ENCODE data around the gene MTREX.

Gene MTREX

GRCh38 chr5:55347786-55348185 is 40.0 kb downstream of the MTREX start:
- Histone ChIP-seq H3K4me3 (ENCODE audit: low read depth in 1 of 2, low read length in 2 of 2) (no peak overlapping the region), H3K9me3 (ENCODE audit: control insufficient read depth in 1 of 2, low read length in 2 of 2) (no peaks in the 10 kb centered on the region), H3K27ac (ENCODE audit: low read length) (no peak overlapping the region), H3K36me3 (ENCODE audit: control insufficient read depth in 1 of 2, insufficient read depth in 2 of 2, low read length in 2 of 2) (peaks cover 33 to 53% of the 10 kb centered on the region in 2 donors), H3K27me3 (ENCODE audit: low read depth, low read length) (no peaks in the 10 kb centered on the region), H3K4me1 (ENCODE audit: control insufficient read depth in 1 of 2, insufficient read depth in 2 of 2, low read length in 2 of 2) (peaks cover 3 to 4% of the 10 kb centered on the region in 2 donors)

- Histone ChIP-seq H3K27me3 (ENCODE audit: low read depth, low read length) (no peaks in the 10 kb centered on the region), H3K9me3 (ENCODE audit: control insufficient read depth in 1 of 2, low read length in 2 of 2) (no peaks in the 10 kb centered on the region), H3K27ac (ENCODE audit: low read length) (no peak overlapping the region), H3K4me1 (ENCODE audit: control insufficient read depth in 1 of 2, insufficient read depth in 2 of 2, low read length in 2 of 2) (no peaks in the 10 kb centered on the region), H3K36me3 (ENCODE audit: control insufficient read depth in 1 of 2, insufficient read depth in 2 of 2, low read length in 2 of 2) (peaks cover 46 to 78% of the 10 kb centered on the region in 2 donors), H3K4me3 (ENCODE audit: low read depth in 1 of 2, low read length in 2 of 2) (no peak overlapping the region)
Observed at GRCh38 chr5:55350754-55351153, 43.0 kb downstream of the MTREX start.

- H3K27ac ChIP-seq (ENCODE audit: low read length) = no peak overlapping the region
- no peaks in the 10 kb centered on the region for H3K27me3 ChIP-seq (ENCODE audit: low read depth, low read length)
- peaks cover 50 to 67% of the 10 kb centered on the region in 2 donors for H3K36me3 ChIP-seq (ENCODE audit: control insufficient read depth in 1 of 2, insufficient read depth in 2 of 2, low read length in 2 of 2)
- H3K4me3 ChIP-seq (ENCODE audit: low read depth in 1 of 2, low read length in 2 of 2) = no peak overlapping the region
- no peaks in the 10 kb centered on the region for H3K9me3 ChIP-seq (ENCODE audit: control insufficient read depth in 1 of 2, low read length in 2 of 2)
- no peaks in the 10 kb centered on the region for H3K4me1 ChIP-seq (ENCODE audit: control insufficient read depth in 1 of 2, insufficient read depth in 2 of 2, low read length in 2 of 2)
Observed at GRCh38 chr5:55356896-55357295, 49.1 kb downstream of the MTREX start.

GRCh38 chr5:55360190-55360589 is 52.4 kb downstream of the MTREX start:
- H3K36me3 ChIP-seq (ENCODE audit: control insufficient read depth in 1 of 2, insufficient read depth in 2 of 2, low read length in 2 of 2) = peaks cover 36 to 46% of the 10 kb centered on the region in 2 donors
- H3K27me3 ChIP-seq (ENCODE audit: low read depth, low read length) = no peaks in the 10 kb centered on the region
- no peaks in the 10 kb centered on the region for H3K9me3 ChIP-seq (ENCODE audit: control insufficient read depth in 1 of 2, low read length in 2 of 2)
- H3K4me1 ChIP-seq (ENCODE audit: control insufficient read depth in 1 of 2, insufficient read depth in 2 of 2, low read length in 2 of 2) = no peaks in the 10 kb centered on the region
- H3K4me3 ChIP-seq (ENCODE audit: low read depth in 1 of 2, low read length in 2 of 2) = no peak overlapping the region
- no peak overlapping the region for H3K27ac ChIP-seq (ENCODE audit: low read length)

- Histone ChIP-seq H3K9me3 (ENCODE audit: control insufficient read depth in 1 of 2, low read length in 2 of 2) (no peaks in the 10 kb centered on the region), H3K27me3 (ENCODE audit: low read depth, low read length) (no peaks in the 10 kb centered on the region), H3K36me3 (ENCODE audit: control insufficient read depth in 1 of 2, insufficient read depth in 2 of 2, low read length in 2 of 2) (peaks cover 21 to 26% of the 10 kb centered on the region in 2 donors)
Observed at GRCh38 chr5:55363856-55364255, 56.1 kb downstream of the MTREX start.

GRCh38 chr5:55364537-55365055 is 56.8 kb downstream of the MTREX start:
- peaks cover 19 to 21% of the 10 kb centered on the region in 2 donors for H3K36me3 ChIP-seq (ENCODE audit: control insufficient read depth in 1 of 2, insufficient read depth in 2 of 2, low read length in 2 of 2)
- no peak overlapping the region for H3K27ac ChIP-seq (ENCODE audit: low read length)
- no peaks in the 10 kb centered on the region for H3K9me3 ChIP-seq (ENCODE audit: control insufficient read depth in 1 of 2, low read length in 2 of 2)
- H3K4me3 ChIP-seq (ENCODE audit: low read depth in 1 of 2, low read length in 2 of 2) = no peak overlapping the region
- no peaks in the 10 kb centered on the region for H3K27me3 ChIP-seq (ENCODE audit: low read depth, low read length)
- no peaks in the 10 kb centered on the region for H3K4me1 ChIP-seq (ENCODE audit: control insufficient read depth in 1 of 2, insufficient read depth in 2 of 2, low read length in 2 of 2)

More at GRCh38 chr5:55363856-55364255, 56.1 kb downstream of the MTREX start:
- no peaks in the 10 kb centered on the region for H3K4me1 ChIP-seq (ENCODE audit: control insufficient read depth in 1 of 2, insufficient read depth in 2 of 2, low read length in 2 of 2)
- no peak overlapping the region for H3K27ac ChIP-seq (ENCODE audit: low read length)
- no peak overlapping the region for H3K4me3 ChIP-seq (ENCODE audit: low read depth in 1 of 2, low read length in 2 of 2)

- no peak overlapping the region for H3K4me3 ChIP-seq (ENCODE audit: low read depth in 1 of 2, low read length in 2 of 2)
Observed at GRCh38 chr5:55370291-55370925, 62.6 kb downstream of the MTREX start.

GRCh38 chr5:55371145-55371544 is 63.4 kb downstream of the MTREX start:
- no peaks in the 10 kb centered on the region for H3K9me3 ChIP-seq (ENCODE audit: control insufficient read depth in 1 of 2, low read length in 2 of 2)
- no peak overlapping the region for H3K27ac ChIP-seq (ENCODE audit: low read length)
- H3K4me1 ChIP-seq (ENCODE audit: control insufficient read depth in 1 of 2, insufficient read depth in 2 of 2, low read length in 2 of 2) = no peaks in the 10 kb centered on the region
- H3K4me3 ChIP-seq (ENCODE audit: low read depth in 1 of 2, low read length in 2 of 2) = no peak overlapping the region
- H3K36me3 ChIP-seq (ENCODE audit: control insufficient read depth in 1 of 2, insufficient read depth in 2 of 2, low read length in 2 of 2) = peaks cover 13 to 39% of the 10 kb centered on the region in 2 donors
- H3K27me3 ChIP-seq (ENCODE audit: low read depth, low read length) = no peaks in the 10 kb centered on the region

More at GRCh38 chr5:55370291-55370925, 62.6 kb downstream of the MTREX start:
- H3K27ac ChIP-seq (ENCODE audit: low read length) = no peak overlapping the region
- no peaks in the 10 kb centered on the region for H3K27me3 ChIP-seq (ENCODE audit: low read depth, low read length)
- H3K4me1 ChIP-seq (ENCODE audit: control insufficient read depth in 1 of 2, insufficient read depth in 2 of 2, low read length in 2 of 2) = no peaks in the 10 kb centered on the region
- no peaks in the 10 kb centered on the region for H3K9me3 ChIP-seq (ENCODE audit: control insufficient read depth in 1 of 2, low read length in 2 of 2)
- peaks cover 14 to 39% of the 10 kb centered on the region in 2 donors for H3K36me3 ChIP-seq (ENCODE audit: control insufficient read depth in 1 of 2, insufficient read depth in 2 of 2, low read length in 2 of 2)

- Histone ChIP-seq H3K4me1 (ENCODE audit: control insufficient read depth in 1 of 2, insufficient read depth in 2 of 2, low read length in 2 of 2) (no peaks in the 10 kb centered on the region), H3K27ac (ENCODE audit: low read length) (no peak overlapping the region), H3K9me3 (ENCODE audit: control insufficient read depth in 1 of 2, low read length in 2 of 2) (no peaks in the 10 kb centered on the region), H3K27me3 (ENCODE audit: low read depth, low read length) (no peaks in the 10 kb centered on the region), H3K4me3 (ENCODE audit: low read depth in 1 of 2, low read length in 2 of 2) (no peak overlapping the region), H3K36me3 (ENCODE audit: control insufficient read depth in 1 of 2, insufficient read depth in 2 of 2, low read length in 2 of 2) (peaks cover 5 to 33% of the 10 kb centered on the region in 2 donors)
Observed at GRCh38 chr5:55372130-55372925, 64.5 kb downstream of the MTREX start.

- no peaks in the 10 kb centered on the region for H3K9me3 ChIP-seq (ENCODE audit: control insufficient read depth in 1 of 2, low read length in 2 of 2)
- peaks cover 18 to 30% of the 10 kb centered on the region in 2 donors for H3K36me3 ChIP-seq (ENCODE audit: control insufficient read depth in 1 of 2, insufficient read depth in 2 of 2, low read length in 2 of 2)
- peak overlapping the region; percentile 54 for H3K27ac ChIP-seq (ENCODE audit: low read length)
- no peaks in the 10 kb centered on the region for H3K27me3 ChIP-seq (ENCODE audit: low read depth, low read length)
- H3K4me3 ChIP-seq (ENCODE audit: low read depth in 1 of 2, low read length in 2 of 2) = no peak overlapping the region
- H3K4me1 ChIP-seq (ENCODE audit: control insufficient read depth in 1 of 2, insufficient read depth in 2 of 2, low read length in 2 of 2) = no peaks in the 10 kb centered on the region
Observed at GRCh38 chr5:55377810-55378209, 70.0 kb downstream of the MTREX start.

- no peaks in the 10 kb centered on the region for H3K4me1 ChIP-seq (ENCODE audit: control insufficient read depth in 1 of 2, insufficient read depth in 2 of 2, low read length in 2 of 2)
- H3K9me3 ChIP-seq (ENCODE audit: control insufficient read depth in 1 of 2, low read length in 2 of 2) = peaks cover 0 to 10% of the 10 kb centered on the region in 2 donors
- no peak overlapping the region for H3K4me3 ChIP-seq (ENCODE audit: low read depth in 1 of 2, low read length in 2 of 2)
- H3K27me3 ChIP-seq (ENCODE audit: low read depth, low read length) = no peaks in the 10 kb centered on the region
- peaks cover 25 to 32% of the 10 kb centered on the region in 2 donors for H3K36me3 ChIP-seq (ENCODE audit: control insufficient read depth in 1 of 2, insufficient read depth in 2 of 2, low read length in 2 of 2)
- H3K27ac ChIP-seq (ENCODE audit: low read length) = no peak overlapping the region
Observed at GRCh38 chr5:55383254-55383653, 75.5 kb downstream of the MTREX start.

Data from muscle layer of duodenum (tissue), 2 donors.